H9 (cell line): ENCODE results near the gene PODXL2. TPM values are rescaled to one million over a fixed set of nuclear protein-coding genes. Genes with fewer than 3 reads are reported as not detected.

Experiments
- DNase-seq: peaks from one replicate; pipeline ENCODE4 v3.0.0-alpha.2; 2017
- H2AFZ ChIP-seq: one replicate; pipeline ENCODE4 v1.6.1; 2013; ENCODE audit warnings: mild to moderate bottlenecking, low read length, control low read depth, moderate library complexity
- H2AK5ac ChIP-seq: 2 replicates; pipeline ENCODE4 v1.6.1; 2013; ENCODE audit warnings: low read length, control low read depth, mixed read lengths; ENCODE audit not compliant: insufficient read length
- H2BK120ac ChIP-seq: one replicate; pipeline ENCODE4 v1.6.1; 2013; ENCODE audit warnings: low read depth, mild to moderate bottlenecking, low read length, control low read depth, inconsistent platforms; ENCODE audit not compliant: poor library complexity, severe bottlenecking
- H2BK12ac ChIP-seq: 2 replicates; pipeline ENCODE4 v1.6.1; 2013; ENCODE audit warnings: low read length, control low read depth, mixed read lengths, low read depth; ENCODE audit not compliant: insufficient read length
- H2BK15ac ChIP-seq: 2 replicates; pipeline ENCODE4 v1.6.1; 2013; ENCODE audit warnings: low read depth, low read length, control low read depth
- H2BK20ac ChIP-seq: one replicate; pipeline ENCODE4 v1.6.1; 2013; ENCODE audit warnings: low read depth, mild to moderate bottlenecking, low read length, control low read depth, inconsistent platforms; ENCODE audit not compliant: poor library complexity, severe bottlenecking
- H2BK5ac ChIP-seq: 2 replicates; pipeline ENCODE4 v1.6.1; 2013; ENCODE audit warnings: low read length, control low read depth, mixed read lengths; ENCODE audit not compliant: insufficient read length
- H3K14ac ChIP-seq: 2 replicates; pipeline ENCODE4 v1.6.1; 2013; ENCODE audit warnings: low read length, control low read depth; ENCODE audit not compliant: insufficient read depth
- H3K18ac ChIP-seq: 2 replicates; pipeline ENCODE4 v1.6.1; 2013; ENCODE audit warnings: low read depth, mild to moderate bottlenecking, mixed read lengths, low read length, control low read depth; ENCODE audit not compliant: insufficient read length
- H3K23ac ChIP-seq: 2 replicates; pipeline ENCODE4 v1.6.1; 2013; ENCODE audit warnings: low read length, control low read depth, mixed read lengths, low read depth; ENCODE audit not compliant: insufficient read length
- H3K23me2 ChIP-seq: 2 replicates; pipeline ENCODE4 v1.6.1; 2013; ENCODE audit warnings: low read depth, mild to moderate bottlenecking, mixed read lengths, low read length, control low read depth; ENCODE audit not compliant: insufficient read length, poor library complexity, severe bottlenecking
- H3K27ac ChIP-seq: 2 replicates; pipeline ENCODE4 v1.5.1; 2013; ENCODE audit warnings: low read length, control low read depth, mixed read lengths, low read depth; ENCODE audit not compliant: insufficient read length
- H3K27me3 ChIP-seq: 2 replicates; pipeline ENCODE4 v1.6.1; 2013; ENCODE audit warnings: low read length, control low read depth, inconsistent platforms; ENCODE audit not compliant: insufficient read depth
- H3K4ac ChIP-seq: 2 replicates; pipeline ENCODE4 v1.6.1; 2013; ENCODE audit warnings: low read depth, mild to moderate bottlenecking, control low read depth, inconsistent platforms, low read length, moderate library complexity
- H3K4me1 ChIP-seq: 2 replicates; pipeline ENCODE4 v1.6.1; 2013; ENCODE audit warnings: low read length, control low read depth, inconsistent platforms; ENCODE audit not compliant: insufficient read depth
- H3K4me2 ChIP-seq: 2 replicates; pipeline ENCODE4 v1.6.1; 2013; ENCODE audit warnings: low read length, control low read depth, mixed read lengths; ENCODE audit not compliant: insufficient read length, insufficient read depth
- H3K56ac ChIP-seq: 2 replicates; pipeline ENCODE4 v1.6.1; 2013; ENCODE audit warnings: low read depth, mild to moderate bottlenecking, mixed read lengths, low read length, control low read depth; ENCODE audit not compliant: insufficient read length
- H3K79me1 ChIP-seq: 2 replicates; pipeline ENCODE4 v1.6.1; 2013; ENCODE audit warnings: low read depth, mild to moderate bottlenecking, moderate library complexity, low read length, control low read depth, inconsistent platforms; ENCODE audit not compliant: insufficient read depth, poor library complexity, severe bottlenecking
- H3K79me2 ChIP-seq: 2 replicates; pipeline ENCODE4 v1.6.1; 2013; ENCODE audit warnings: low read length, control low read depth, inconsistent platforms; ENCODE audit not compliant: insufficient read depth
- H3K9ac ChIP-seq: 2 replicates; pipeline ENCODE4 v1.6.1; 2013; ENCODE audit warnings: low read length, control low read depth, mixed read lengths; ENCODE audit not compliant: insufficient read length; ENCODE audit errors: extremely low read depth
- H3K9me3 ChIP-seq: one replicate; pipeline ENCODE4 v1.6.1; 2013; ENCODE audit warnings: low read depth, low read length, inconsistent platforms; ENCODE audit not compliant: control insufficient read depth
- H3T11ph ChIP-seq: one replicate; pipeline ENCODE4 v1.6.1; 2013; ENCODE audit warnings: mild to moderate bottlenecking, low read length, control low read depth, inconsistent platforms
- H4K20me1 ChIP-seq: one replicate; pipeline ENCODE4 v1.6.1; 2013; ENCODE audit not compliant: control insufficient read depth, insufficient read length, insufficient read depth
- H4K5ac ChIP-seq: 2 replicates; pipeline ENCODE4 v1.6.1; 2013; ENCODE audit warnings: low read depth, mild to moderate bottlenecking, mixed read lengths, low read length, control low read depth; ENCODE audit not compliant: insufficient read length
- H4K8ac ChIP-seq: replicated peaks from 2 replicates; pipeline ENCODE4 v1.6.1; 2013; ENCODE audit warnings: low read length, control low read depth, mixed read lengths, low read depth; ENCODE audit not compliant: insufficient read length
- H4K91ac ChIP-seq: 2 replicates; pipeline ENCODE4 v1.6.1; 2013; ENCODE audit warnings: low read depth, mild to moderate bottlenecking, moderate library complexity, mixed read lengths, low read length, control low read depth; ENCODE audit not compliant: insufficient read length
- H3K27ac Mint-ChIP-seq, 3 experiments: 2 replicates in 2 of 3; 3 replicates in 1 of 3; pipeline ENCODE4 v1.8.0; 2020 to 2021; ENCODE audit warnings: mixed read lengths in 3 of 3, mild to moderate bottlenecking in 1 of 3, moderate library complexity in 1 of 3
- H3K27me3 Mint-ChIP-seq: 2 replicates; pipeline ENCODE4 v1.8.0; 2021; ENCODE audit warnings: low read depth, mild to moderate bottlenecking, moderate library complexity, mixed read lengths
- H3K36me3 Mint-ChIP-seq, 3 experiments: 2 replicates in 2 of 3; 3 replicates in 1 of 3; pipeline ENCODE4 v1.8.0; 2020 to 2021; ENCODE audit warnings: low read depth in 3 of 3, mixed read lengths in 3 of 3; ENCODE audit not compliant: insufficient read depth in 1 of 3
- H3K4me1 Mint-ChIP-seq, 2 experiments: 2 replicates each; pipeline ENCODE4 v1.8.0; 2020; ENCODE audit warnings: mixed read lengths in 2 of 2
- H3K4me3 Mint-ChIP-seq, 2 experiments: 2 replicates in 1 of 2; 3 replicates in 1 of 2; pipeline ENCODE4 v1.8.0; 2020 to 2021; ENCODE audit warnings: mild to moderate bottlenecking in 2 of 2, mixed read lengths in 2 of 2, moderate library complexity in 1 of 2
- H3K9me3 Mint-ChIP-seq, 2 experiments: 2 replicates in 1 of 2; 3 replicates in 1 of 2; pipeline ENCODE4 v1.8.0; 2020; ENCODE audit warnings: mild to moderate bottlenecking in 2 of 2, mixed read lengths in 2 of 2, moderate library complexity in 1 of 2
- WGBS: extraction: QIAGEN DNeasy Blood & Tissue Kit; methylation state at CpG from one replicate; pipeline ENCODE4 v1.1.7; 2013; ENCODE audit warnings: missing lambda C conversion rate, low lambda C conversion rate, mixed read lengths; ENCODE audit not compliant: insufficient read length; ENCODE audit errors: extremely low coverage; 5-methylcytosine and 5-hydroxymethylcytosine counted together
- total RNA-seq: library from RNA; stranded (reverse); gene quantifications from 2 replicates; pipeline ENCODE4 v1.2.1, GENCODE V29; 2021
- TF ChIP-seq, protein P1 (sequence below): fragments of 200-600 bp; sonication (generic); conservative IDR thresholded peaks from 3 replicates; pipeline ENCODE4 v1.8.0; 2021; ENCODE audit warnings: antibody characterized with exemption, mild to moderate bottlenecking

Gene PODXL2
- total RNA-seq, 1 experiment from 2014 or later: 24.6 TPM

DNA sequence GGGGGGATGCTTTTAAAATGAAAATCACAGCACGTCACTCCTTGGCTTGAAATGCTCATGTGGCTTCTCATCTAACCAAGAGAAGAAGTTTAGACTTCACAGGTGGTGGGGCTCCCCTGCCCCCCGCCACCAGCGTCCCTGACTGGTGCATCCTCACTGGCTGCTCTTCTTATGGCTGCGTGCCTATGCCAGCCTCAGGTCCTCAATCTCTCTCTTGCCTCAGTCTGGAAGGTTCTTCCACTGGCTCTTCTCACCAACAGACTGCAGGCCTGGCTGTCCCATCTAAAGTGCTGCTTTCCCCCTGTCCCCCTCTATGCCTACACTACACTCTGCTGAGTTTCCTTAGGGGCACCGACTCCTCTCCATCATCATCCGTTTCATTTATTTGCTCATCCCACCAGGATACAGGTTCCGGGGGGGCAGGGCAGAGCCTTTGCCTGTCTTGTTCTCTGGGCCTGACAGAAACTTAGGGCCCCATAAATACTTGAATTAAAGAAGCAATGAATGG lies 64.4 kb downstream of the PODXL2 start:
- H3K23me2 ChIP-seq: no peaks in the 10 kb centered on the region
- no peak overlapping the region for H3K4ac ChIP-seq
- no peak overlapping the region for H3K23ac ChIP-seq
- H3K27me3 ChIP-seq: no peaks in the 10 kb centered on the region
- Mint-ChIP-seq H3K36me3 (no peaks in the 10 kb centered on the region), H3K4me3 (no peak overlapping the region), H3K4me1 (peaks cover 16 to 33% of the 10 kb centered on the region in 2 experiments), H3K27ac (no peak overlapping the region), H3K9me3 (no peaks in the 10 kb centered on the region), H3K27me3 (no peaks in the 10 kb centered on the region)
- H2BK12ac ChIP-seq: no peak overlapping the region
- no peak overlapping the region for H2BK15ac ChIP-seq
- H3K9me3 ChIP-seq: no peaks in the 10 kb centered on the region
- H4K91ac ChIP-seq: no peak overlapping the region
- H2AFZ ChIP-seq: no peak overlapping the region
- no peak overlapping the region for H2BK120ac ChIP-seq
- H3K4me1 ChIP-seq: no peaks in the 10 kb centered on the region; the same call in 1 of the 2 replicates
- TF ChIP-seq, protein P1, sequence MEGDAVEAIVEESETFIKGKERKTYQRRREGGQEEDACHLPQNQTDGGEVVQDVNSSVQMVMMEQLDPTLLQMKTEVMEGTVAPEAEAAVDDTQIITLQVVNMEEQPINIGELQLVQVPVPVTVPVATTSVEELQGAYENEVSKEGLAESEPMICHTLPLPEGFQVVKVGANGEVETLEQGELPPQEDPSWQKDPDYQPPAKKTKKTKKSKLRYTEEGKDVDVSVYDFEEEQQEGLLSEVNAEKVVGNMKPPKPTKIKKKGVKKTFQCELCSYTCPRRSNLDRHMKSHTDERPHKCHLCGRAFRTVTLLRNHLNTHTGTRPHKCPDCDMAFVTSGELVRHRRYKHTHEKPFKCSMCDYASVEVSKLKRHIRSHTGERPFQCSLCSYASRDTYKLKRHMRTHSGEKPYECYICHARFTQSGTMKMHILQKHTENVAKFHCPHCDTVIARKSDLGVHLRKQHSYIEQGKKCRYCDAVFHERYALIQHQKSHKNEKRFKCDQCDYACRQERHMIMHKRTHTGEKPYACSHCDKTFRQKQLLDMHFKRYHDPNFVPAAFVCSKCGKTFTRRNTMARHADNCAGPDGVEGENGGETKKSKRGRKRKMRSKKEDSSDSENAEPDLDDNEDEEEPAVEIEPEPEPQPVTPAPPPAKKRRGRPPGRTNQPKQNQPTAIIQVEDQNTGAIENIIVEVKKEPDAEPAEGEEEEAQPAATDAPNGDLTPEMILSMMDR: no peak
- H2AK5ac ChIP-seq: no peak overlapping the region
- H3K4me2 ChIP-seq: no peak overlapping the region
- no peak overlapping the region for H3K9ac ChIP-seq
- H2BK20ac ChIP-seq: no peak overlapping the region
- no peak overlapping the region for H3K18ac ChIP-seq
- DNase-seq: no peak
- no peak overlapping the region for H3K56ac ChIP-seq
- H3K79me1 ChIP-seq: no peaks in the 10 kb centered on the region
- H4K20me1 ChIP-seq: no peaks in the 10 kb centered on the region
- H4K5ac ChIP-seq: no peak overlapping the region
- WGBS: no CpG with 5 or more reads among the region's 7 CpGs
- H3K27ac ChIP-seq: no peak overlapping the region
- no peaks in the 10 kb centered on the region for H3K79me2 ChIP-seq
- no peak overlapping the region for H2BK5ac ChIP-seq
- H3T11ph ChIP-seq: no peak overlapping the region
- no peak overlapping the region for H3K14ac ChIP-seq
- no peak overlapping the region for H4K8ac ChIP-seq
